ENCODE results near the gene PLXNA4.

Gene PLXNA4

GRCh38 chr7:132590162-132590561 is 13.9 kb upstream of the PLXNA4 start:
- in situ Hi-C loops (cut with HindIII; ENCODE audit: low sequenced_read_pairs): no loop called here

- in situ Hi-C loops (cut with HindIII; ENCODE audit: low sequenced_read_pairs): no loop called here
Observed at GRCh38 chr7:132588596-132588995, 12.3 kb upstream of the PLXNA4 start.

GRCh38 chr7:132584796-132585494 is 8.7 kb upstream of the PLXNA4 start:
- in situ Hi-C loops (cut with HindIII; ENCODE audit: low sequenced_read_pairs): no loop called here

GRCh38 chr7:132581431-132581830 is 5.2 kb upstream of the PLXNA4 start:
- in situ Hi-C loops (cut with HindIII; ENCODE audit: low sequenced_read_pairs): no loop called here

DNA sequence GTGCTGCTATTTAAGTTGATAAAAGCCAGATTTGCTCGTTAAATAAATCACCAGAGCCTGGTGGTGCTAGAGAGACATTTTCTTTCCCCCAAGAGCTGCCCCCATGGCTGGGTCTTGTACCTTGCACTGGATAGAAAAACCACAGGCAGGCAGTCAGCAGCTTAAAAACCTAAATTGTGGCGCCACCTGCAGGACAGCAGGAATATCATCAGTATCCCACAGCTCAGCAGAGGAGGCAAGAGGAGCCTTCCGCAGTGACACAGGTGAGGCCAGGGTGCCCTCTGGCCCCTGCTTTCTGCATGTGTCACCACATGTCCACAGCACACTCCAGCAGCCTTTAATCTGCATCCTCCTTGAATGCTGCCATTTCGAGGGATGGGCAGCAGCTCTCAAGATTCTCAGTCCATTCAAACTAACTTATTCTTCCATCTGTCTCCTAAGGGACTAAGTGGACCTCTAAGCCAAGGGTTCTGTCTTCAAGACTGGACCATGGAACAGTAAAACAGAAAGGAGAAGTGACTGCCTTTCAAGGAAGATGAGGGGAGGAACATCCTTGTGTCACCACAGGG is 4.5 kb upstream of the PLXNA4 start:
- in situ Hi-C loops (cut with HindIII; ENCODE audit: low sequenced_read_pairs): no loop called here

GRCh38 chr7:132580277-132580676 is 4.0 kb upstream of the PLXNA4 start:
- in situ Hi-C loops (cut with HindIII; ENCODE audit: low sequenced_read_pairs): no loop called here

DNA sequence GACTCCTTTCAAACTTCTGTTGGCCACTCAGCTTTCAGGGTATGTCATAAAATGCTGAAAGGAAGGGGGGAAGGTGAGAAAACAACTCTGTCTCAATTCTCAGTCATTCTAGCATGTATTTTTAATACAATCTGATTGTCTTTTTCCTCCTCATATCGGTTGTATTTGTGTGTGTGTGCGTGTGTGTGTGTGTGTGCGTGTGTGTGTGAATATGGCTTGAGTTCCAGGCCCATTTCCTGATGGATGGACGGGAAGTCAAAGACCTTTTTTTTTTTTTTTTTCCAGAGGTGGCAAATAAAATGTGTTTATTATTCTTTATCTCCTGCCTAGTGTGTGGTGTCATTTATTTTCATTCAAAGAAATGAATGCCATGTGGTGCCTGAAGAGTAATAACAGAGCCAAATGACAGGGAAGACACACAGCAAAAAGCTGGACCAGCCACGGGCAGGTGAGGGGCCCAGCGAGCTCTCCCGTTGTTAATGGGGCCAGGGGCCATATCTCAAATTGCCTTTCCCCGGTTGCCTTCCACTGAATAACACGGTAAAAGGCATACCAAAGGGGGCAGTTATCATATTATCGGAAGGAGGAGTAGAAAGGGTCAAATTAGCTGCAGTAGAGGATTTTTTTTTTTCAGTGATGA is 3.1 kb upstream of the PLXNA4 start:
- in situ Hi-C loops (cut with HindIII; ENCODE audit: low sequenced_read_pairs): no loop called here

DNA sequence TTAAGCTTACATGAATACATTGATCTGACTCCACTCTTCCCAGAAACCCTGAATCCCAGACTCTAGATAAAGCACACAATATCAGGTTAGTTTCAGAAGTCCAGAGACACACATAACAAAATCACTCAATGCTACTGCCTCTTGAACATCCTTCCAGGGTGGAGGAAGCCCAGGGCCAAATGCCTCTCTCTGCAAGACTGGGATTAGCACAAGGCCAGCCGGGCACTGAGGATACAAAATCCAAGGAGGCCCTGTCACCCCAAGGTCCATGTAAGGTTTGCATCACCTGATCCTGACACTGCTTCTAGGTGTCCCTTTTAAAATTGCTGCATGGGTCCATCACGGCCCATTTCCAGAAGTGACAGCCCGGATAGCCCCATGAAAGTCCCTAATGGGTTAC is 2.6 kb upstream of the PLXNA4 start:
- in situ Hi-C loops (cut with HindIII; ENCODE audit: low sequenced_read_pairs): no loop called here

GRCh38 chr7:132578050-132578370 is 1.7 kb upstream of the PLXNA4 start:
- in situ Hi-C loops (cut with HindIII; ENCODE audit: low sequenced_read_pairs): no loop called here

DNA sequence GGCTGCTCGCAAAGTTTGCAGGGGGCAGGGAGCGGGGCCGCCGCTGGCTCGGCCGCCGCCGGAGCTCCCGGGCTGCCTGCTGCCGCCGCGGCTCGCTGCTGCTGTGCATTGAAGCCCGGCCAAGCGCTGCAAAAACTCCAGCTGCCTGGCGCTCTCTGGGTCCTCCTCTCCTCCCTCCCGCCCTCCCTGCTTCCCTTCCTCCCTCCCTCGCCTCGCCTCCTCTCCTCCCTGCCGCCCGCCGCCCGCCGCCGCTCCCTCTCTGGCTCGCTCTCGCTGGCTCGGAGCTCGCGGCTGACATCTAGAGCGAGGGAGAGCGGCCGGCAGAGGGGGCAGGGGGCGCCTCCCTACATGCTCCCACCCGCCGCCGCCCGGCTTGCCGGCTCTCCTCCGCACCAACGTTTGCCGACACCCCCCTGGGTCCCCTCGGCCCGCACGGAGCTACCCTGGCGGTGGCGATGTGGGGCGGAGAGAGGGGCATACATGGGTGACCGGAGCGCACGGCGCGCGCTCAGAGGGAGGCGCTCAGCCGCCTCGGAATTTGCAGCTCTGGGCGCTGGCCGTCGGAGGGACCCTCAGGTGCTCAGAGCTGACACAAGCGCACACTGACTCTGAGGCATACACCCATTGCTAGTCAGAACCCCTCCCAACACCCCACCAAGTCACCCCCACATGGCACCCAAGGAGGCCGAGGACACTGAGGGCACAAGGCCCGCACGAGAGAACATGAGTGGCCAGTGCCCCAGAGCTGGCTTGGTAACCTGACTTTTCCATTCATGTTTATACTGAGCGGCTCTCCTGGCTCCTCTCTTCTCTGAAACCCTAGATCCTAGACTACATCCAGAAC is 1.2 kb upstream of the PLXNA4 start:
- in situ Hi-C loops (cut with HindIII; ENCODE audit: low sequenced_read_pairs): no loop called here

DNA sequence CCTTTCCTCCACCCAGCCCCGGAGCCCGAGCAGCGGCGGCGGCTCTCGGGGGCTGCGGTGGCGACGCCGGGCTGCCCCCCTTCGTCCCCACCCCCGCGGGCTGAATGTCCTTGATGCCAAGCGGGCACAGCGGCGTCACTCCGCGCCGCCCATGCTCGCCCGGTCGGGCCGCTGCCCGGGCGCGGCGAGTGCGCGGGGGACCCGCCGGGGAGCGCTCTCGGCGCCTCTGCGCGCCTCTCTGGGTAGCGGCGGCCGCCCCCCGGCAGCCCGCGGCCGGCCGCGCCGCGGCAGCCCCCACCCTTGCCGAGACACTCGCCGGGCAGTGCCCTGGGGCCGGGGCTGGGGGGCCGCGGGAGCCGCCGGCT is 433 bp upstream of the PLXNA4 start:
- in situ Hi-C loops (cut with HindIII; ENCODE audit: low sequenced_read_pairs): no loop called here

GRCh38 chr7:132575419-132575981 is 770 bp downstream of the PLXNA4 start:
- in situ Hi-C loops (cut with HindIII; ENCODE audit: low sequenced_read_pairs): no loop called here

GRCh38 chr7:132574223-132574622 is 2.0 kb downstream of the PLXNA4 start:
- in situ Hi-C loops (cut with HindIII; ENCODE audit: low sequenced_read_pairs): no loop called here

- in situ Hi-C loops (cut with HindIII; ENCODE audit: low sequenced_read_pairs): no loop called here
Observed at GRCh38 chr7:132573251-132573955, 2.9 kb downstream of the PLXNA4 start.

GRCh38 chr7:132572526-132572925 is 3.7 kb downstream of the PLXNA4 start:
- in situ Hi-C loops (cut with HindIII; ENCODE audit: low sequenced_read_pairs): no loop called here

DNA sequence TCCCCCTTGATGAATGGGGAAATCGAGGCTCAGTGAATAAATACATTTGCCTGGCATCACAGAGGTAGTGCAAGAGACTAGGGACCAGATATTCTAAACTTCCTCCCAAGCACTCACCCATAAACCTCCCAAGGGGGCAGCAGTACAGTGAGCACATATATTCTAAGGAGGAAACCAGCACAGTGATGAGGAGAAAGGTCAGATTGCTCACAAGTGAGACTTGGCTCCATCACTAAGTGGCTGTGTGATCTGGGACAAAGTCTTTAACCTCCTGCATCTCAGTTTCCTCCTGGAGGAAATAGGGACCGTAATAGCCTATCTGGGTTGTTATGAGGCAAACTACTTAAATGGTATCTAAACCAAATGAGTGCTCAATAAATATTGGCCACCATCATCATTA is 4.3 kb downstream of the PLXNA4 start:
- in situ Hi-C loops (cut with HindIII; ENCODE audit: low sequenced_read_pairs): no loop called here

GRCh38 chr7:132569884-132570614 is 6.2 kb downstream of the PLXNA4 start:
- in situ Hi-C loops (cut with HindIII; ENCODE audit: low sequenced_read_pairs): no loop called here

- in situ Hi-C loops (cut with HindIII; ENCODE audit: low sequenced_read_pairs): no loop called here
Observed at GRCh38 chr7:132568962-132569361, 7.3 kb downstream of the PLXNA4 start.

GRCh38 chr7:132565885-132566284 is 10.4 kb downstream of the PLXNA4 start:
- in situ Hi-C loops (cut with HindIII; ENCODE audit: low sequenced_read_pairs): no loop called here

GRCh38 chr7:132565441-132565840 is 10.8 kb downstream of the PLXNA4 start:
- in situ Hi-C loops (cut with HindIII; ENCODE audit: low sequenced_read_pairs): no loop called here

Data from DLD1 (cell line).